CD4-positive, alpha-beta T cell treated with Interleukin-15 for 4 hours (primary cell): ENCODE measurements around the gene PSMC1.
"Not testable (repeated sequence)": the region's sequence is repeated elsewhere in the genome, so short reads cannot be mapped to it uniquely, and the experiment has no call there.

ENCODE experiments used
- DNase-seq: peaks from one replicate; pipeline ENCODE4 v3.0.0-alpha.2; 2020; ENCODE audit warnings: low spot score

The PSMC1 gene

GRCh38 chr14:90256354-90257131 lies at the start of gene PSMC1:
Gene PSMC1, plus strand, starts transcription at chr14:90256553. Its CDS starts 45 bp downstream, at chr14:90256598.
- peak; percentile 92 for DNase-seq

- DNase-seq: no peak
Observed at GRCh38 chr14:90213099-90213748, 43.1 kb upstream of the PSMC1 start.

GRCh38 chr14:90228478-90228877 lies 27.9 kb upstream of the PSMC1 start:
- DNase-seq: no peak

- not testable (repeated sequence) for DNase-seq
Observed at GRCh38 chr14:90229942-90230341, 26.4 kb upstream of the PSMC1 start.

GRCh38 chr14:90235179-90235976 lies 21.0 kb upstream of the PSMC1 start:
- peak; percentile 57 for DNase-seq

GRCh38 chr14:90239139-90239538 lies 17.2 kb upstream of the PSMC1 start:
- DNase-seq: no peak

GRCh38 chr14:90242444-90242843 lies 13.9 kb upstream of the PSMC1 start:
- DNase-seq: no peak

- DNase-seq: no peak
Observed at GRCh38 chr14:90246936-90247335, 9.4 kb upstream of the PSMC1 start.

- DNase-seq: not testable (repeated sequence)
Observed at GRCh38 chr14:90247441-90247840, 8.9 kb upstream of the PSMC1 start.

GRCh38 chr14:90248594-90248993 lies 7.8 kb upstream of the PSMC1 start:
- no peak for DNase-seq

- no peak for DNase-seq
Observed at GRCh38 chr14:90253826-90254225, 2.5 kb upstream of the PSMC1 start.

GRCh38 chr14:90255871-90256270 lies 482 bp upstream of the PSMC1 start:
- no peak for DNase-seq

GRCh38 chr14:90263748-90264449 lies 7.5 kb downstream of the PSMC1 start:
- no peak for DNase-seq

GRCh38 chr14:90266441-90267154 lies 10.2 kb downstream of the PSMC1 start:
- DNase-seq: no peak

GRCh38 chr14:90268420-90268819 lies 12.1 kb downstream of the PSMC1 start:
- DNase-seq: no peak

- DNase-seq: no peak
Observed at GRCh38 chr14:90272523-90272922, 16.2 kb downstream of the PSMC1 start.

GRCh38 chr14:90273532-90273931 lies 17.2 kb downstream of the PSMC1 start:
- no peak for DNase-seq

GRCh38 chr14:90274019-90274418 lies 17.7 kb downstream of the PSMC1 start:
- DNase-seq: no peak

GRCh38 chr14:90274808-90275457 lies 18.6 kb downstream of the PSMC1 start:
- DNase-seq: no peak

- DNase-seq: no peak
Observed at GRCh38 chr14:90275458-90275814, 19.1 kb downstream of the PSMC1 start.

GRCh38 chr14:90275820-90276219 lies 19.5 kb downstream of the PSMC1 start:
- no peak for DNase-seq
